Thoracic aorta endothelial cell (primary cell): ENCODE results near the gene HSP90AB1. TPM values are rescaled to one million over a fixed set of nuclear protein-coding genes. Genes with fewer than 3 reads are reported as not detected.

Experiments used
- small RNA-seq: library from RNA; depleted of rRNA; stranded (forward); fragments of <200 nt; gene quantifications from one replicate; pipeline ENCODE3, GENCODE V24; 2012
- total RNA-seq: library from RNA; depleted of rRNA; stranded (reverse); fragments of >200 nt; gene quantifications from 2 replicates; pipeline ENCODE4 v1.2.3, GENCODE V29; 2012

The HSP90AB1 gene
- total RNA-seq = 1,800 and 1,992 TPM in 2 replicates

DNA sequence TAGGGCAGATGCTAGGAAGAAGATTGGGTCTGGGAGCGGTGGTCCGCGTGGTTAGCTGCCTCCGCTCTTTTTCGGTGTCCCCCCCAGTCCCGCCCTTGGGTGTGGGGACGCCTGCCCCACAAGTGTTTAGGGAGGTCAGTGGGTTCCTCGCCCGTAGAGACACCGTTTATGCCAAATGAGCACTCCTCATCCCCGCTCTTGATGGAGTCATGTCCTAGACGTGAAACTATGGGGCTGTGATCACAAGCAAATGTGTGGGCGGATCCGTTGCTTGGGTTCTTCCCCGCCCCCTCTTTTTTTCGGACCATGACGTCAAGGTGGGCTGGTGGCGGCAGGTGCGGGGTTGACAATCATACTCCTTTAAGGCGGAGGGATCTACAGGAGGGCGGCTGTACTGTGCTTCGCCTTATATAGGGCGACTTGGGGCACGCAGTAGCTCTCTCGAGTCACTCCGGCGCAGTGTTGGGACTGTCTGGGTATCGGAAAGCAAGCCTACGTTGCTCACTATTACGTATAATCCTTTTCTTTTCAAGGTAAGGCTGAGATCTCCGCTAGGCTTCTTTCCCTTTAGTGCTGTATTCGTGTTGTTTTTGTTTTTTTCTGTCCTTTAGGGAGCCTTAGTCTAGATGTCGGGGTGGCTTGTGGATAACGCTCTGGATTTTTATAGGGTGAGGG, at the start of gene HSP90AB1:
Gene HSP90AB1 (plus strand): TSS at position 439 of the 675 bp plus-strand sequence. CDS start 1,529 bp downstream, outside the sequence.

DNA sequence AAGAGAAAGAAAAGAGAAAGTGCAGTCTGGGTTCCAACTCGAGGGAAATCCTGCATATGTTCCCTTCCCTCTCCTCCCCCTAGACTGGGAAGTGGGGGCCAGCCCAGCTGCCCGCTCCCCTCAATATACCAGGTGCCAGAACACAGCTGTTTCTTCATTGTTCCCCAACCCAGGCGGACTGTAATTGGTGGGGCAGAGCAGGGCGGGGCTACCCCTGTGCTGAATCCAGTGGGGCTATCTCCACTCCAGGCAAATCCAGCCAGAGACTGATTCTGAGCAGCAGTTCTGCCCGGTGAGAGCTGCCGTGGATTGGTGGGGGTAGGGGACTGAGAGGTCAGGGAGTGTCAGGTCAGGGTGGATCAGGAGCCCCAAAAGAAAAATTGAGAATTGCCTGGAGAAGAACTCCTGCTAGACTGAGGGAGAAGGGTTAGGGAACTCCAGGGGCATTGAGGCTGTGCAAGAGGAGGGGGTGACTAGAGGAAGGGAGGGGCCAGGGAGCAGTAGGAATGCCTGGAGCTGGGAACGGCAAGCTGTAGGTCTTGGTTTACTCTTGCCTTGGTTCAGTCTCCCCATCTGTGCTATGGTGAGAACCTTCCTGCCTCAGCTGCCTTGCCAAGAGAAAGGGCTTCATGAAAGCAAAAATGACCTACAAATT, 30.1 kb upstream of the HSP90AB1 start, which contains the start of gene MYMX:
Gene MYMX (plus strand): TSS at position 250 of the 655 bp plus-strand sequence. CDS start 546 bp downstream, outside the sequence.

DNA sequence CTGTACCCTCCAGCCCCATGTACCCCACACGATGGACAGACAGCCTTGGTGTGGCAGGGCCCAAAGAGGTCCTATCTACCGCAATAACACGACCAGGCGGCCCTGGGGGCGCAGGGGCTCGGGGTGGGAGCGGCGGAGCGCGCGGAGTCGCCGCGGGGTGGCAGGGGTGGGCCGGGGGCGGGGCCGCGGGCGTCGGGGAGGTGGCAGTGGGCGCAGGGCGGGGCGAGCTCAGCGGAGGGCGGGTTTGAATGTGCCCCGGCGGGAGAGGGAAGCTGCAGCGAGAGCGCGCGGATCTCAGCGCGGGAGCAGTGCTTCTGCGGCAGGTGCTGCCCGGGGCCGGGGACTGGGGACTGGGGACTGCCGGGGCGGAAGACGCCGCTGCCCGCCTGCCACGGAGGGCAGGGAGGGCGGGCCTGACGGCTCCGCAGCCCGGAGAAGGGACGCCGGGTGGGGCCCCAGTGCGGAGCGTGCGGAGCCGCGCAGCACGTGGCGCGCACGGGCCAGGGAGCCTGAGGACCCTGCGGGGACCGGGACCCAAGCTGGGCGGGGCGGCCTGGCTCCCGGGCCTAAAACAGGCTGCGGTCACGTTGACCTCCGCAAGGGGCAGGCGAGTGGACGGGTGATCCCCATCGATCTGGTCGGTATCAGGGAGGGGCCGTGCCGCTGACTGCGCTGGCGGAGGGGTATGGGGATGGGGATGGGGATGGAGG, 23.4 kb upstream of the HSP90AB1 start, which contains the start of gene SLC29A1:
Gene SLC29A1 (plus strand): TSS at position 277 of the 710 bp plus-strand sequence. CDS start 3,719 bp downstream, outside the sequence.

DNA sequence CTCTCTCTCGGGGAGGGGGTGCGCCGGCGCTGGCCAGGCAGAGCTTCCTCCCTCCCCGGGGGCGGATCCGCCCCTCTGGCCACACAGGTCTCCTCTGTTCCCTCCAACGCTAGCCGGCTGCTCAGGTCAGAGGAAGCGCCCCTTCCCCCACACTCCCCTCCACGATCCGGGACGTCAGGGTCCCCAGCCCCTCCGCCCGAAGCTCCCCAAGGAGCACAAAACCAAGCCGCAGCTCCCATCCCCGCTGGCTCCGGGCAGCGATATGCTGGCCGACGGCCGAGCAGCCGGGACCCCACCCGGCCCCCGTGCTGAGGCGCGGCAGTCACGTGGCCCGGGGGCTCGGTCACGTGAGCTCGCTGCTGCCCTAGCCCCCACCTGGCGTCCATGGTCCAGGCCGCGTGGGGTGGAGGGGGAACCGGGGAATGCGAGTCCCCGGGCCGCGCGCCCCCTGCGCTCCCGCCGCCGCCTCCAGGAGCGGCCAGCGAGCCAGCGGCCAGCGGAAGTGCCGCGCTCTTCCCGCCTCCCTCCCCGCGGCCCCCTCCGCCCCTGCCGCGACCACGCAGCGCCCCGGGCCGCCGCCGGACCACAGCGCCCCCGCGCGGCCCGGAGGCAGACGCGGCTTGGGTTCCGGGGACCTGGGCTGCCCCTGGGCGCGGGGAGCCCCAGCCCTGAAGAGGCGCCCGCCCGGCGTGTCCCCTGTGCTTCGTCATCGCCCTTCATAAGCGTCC, 10.3 kb downstream of the HSP90AB1 start, which contains the start of gene SLC35B2:
Gene SLC35B2 (minus strand): TSS at position 504 of the 728 bp plus-strand sequence. CDS start 118 bp downstream, at position 386.

DNA sequence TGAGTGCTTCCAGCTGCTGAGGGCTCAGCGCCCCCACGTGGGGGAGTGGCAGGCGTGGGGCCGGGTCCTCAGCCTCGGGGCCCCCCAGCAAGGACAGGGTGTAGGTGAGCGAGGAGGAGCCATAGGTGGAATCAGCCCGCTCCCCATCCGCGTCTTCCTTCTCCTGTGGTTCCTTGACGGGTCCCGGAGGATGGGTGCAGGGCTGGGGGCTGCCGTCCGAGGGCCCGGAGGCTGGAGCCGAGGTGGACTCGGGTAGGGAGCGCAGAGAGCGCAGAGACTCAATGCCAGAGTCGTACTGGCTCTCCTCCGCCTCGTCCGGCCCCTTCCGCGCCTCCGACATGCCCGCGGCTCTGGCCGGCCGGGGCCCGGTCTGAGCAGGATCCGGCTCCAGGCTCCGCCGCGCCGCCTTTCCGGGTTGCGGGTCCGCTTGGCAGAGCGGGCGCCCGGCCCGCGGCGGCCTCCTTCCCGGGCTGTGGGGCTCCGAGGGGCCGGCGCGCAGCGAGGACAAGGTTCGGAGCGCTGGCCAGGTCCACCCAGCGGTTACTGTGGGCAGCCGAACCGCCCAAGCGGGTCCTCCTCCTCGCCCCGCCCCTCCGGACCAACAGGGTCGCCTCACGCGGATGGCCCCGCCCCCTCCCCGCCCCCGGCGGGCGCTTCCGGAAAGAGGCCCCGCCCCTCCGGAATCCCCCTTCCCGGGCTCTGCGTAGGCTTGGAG, 18.3 kb downstream of the HSP90AB1 start, which contains the start of gene NFKBIE:
Gene NFKBIE (minus strand): TSS at position 545 of the 715 bp plus-strand sequence. CDS start 205 bp downstream, at position 340.

DNA sequence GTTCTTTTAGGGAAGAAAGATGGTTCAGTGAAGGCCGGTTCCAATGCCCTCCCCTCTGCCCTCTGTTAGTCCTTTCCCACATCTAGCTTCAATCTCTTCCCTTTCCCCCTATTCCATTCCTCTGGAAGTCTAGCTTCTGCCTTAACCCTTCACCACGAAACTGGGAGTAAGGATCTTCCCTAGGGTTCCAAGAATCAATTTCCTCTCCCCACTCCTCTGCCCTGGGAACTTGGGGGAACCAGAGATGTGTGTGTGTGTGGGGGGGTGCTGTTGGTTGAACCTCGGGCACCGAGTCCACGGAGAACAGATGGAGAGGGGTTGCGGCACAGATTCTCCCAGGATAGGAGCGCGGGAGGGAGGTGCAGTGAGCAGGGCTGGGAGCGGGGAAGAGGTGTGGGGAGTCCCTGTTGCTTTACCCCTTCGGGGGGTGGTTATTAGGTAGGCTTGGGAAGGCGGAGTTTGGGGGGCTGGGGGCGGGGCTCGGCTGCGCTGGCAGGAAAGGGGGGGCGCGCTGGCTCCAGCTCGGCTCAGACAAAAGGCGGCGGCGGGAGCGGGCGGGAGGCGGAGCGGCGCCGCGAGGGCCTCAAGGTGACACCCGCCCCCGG, 23.1 kb downstream of the HSP90AB1 start, which contains the start of gene TMEM151B:
Gene TMEM151B (plus strand): TSS at position 530 of the 605 bp plus-strand sequence. CDS start 293 bp downstream, outside the sequence.

Small RNA genes within 50 kb of the gene (small RNA-seq; reads per million reads assigned to genes)
- gene RN7SL811P = not detected

Other genes starting within 250 kb of the HSP90AB1 start
- gene MRPL14, start 119.6 kb upstream of the HSP90AB1 start, total RNA-seq = 32.7 and 45.2 TPM in 2 replicates
- 19.9 and 23.5 TPM in 2 replicates for gene TMEM63B, start 119.5 kb upstream of the HSP90AB1 start, total RNA-seq
- gene CAPN11, start 88.3 kb upstream of the HSP90AB1 start, total RNA-seq = 1.6 and 3.5 TPM in 2 replicates
- 1.1 TPM in 1 of 2 replicates, not detected in the other for gene MYMX, start 30.2 kb upstream of the HSP90AB1 start, total RNA-seq
- gene SLC29A1, start 23.5 kb upstream of the HSP90AB1 start, total RNA-seq = 119 and 132 TPM in 2 replicates
- gene SLC35B2, start 10.4 kb downstream of the HSP90AB1 start, total RNA-seq = 39.6 and 44.9 TPM in 2 replicates
- gene NFKBIE, start 18.4 kb downstream of the HSP90AB1 start, total RNA-seq = 27.0 and 29.8 TPM in 2 replicates
- gene TMEM151B, start 23.3 kb downstream of the HSP90AB1 start, total RNA-seq = 0.13 and 0.14 TPM in 2 replicates
- 15.0 and 19.0 TPM in 2 replicates for gene AARS2, start 66.2 kb downstream of the HSP90AB1 start, total RNA-seq
- not detected in 2 replicates for gene SPATS1, start 95.5 kb downstream of the HSP90AB1 start, total RNA-seq
- gene CDC5L, start 140.6 kb downstream of the HSP90AB1 start, total RNA-seq = 34.7 and 35.6 TPM in 2 replicates